Right atrium auricular region (tissue), 2 donors: ENCODE data around the gene PDE12. TPM values are rescaled to one million over a fixed set of nuclear protein-coding genes. Genes with fewer than 3 reads are reported as not detected.

Source experiments
- DNase-seq: peaks from one replicate; pipeline ENCODE4 v3.0.0-alpha.2; 2019; ENCODE audit warnings: low spot score
- H3K27ac ChIP-seq, 2 donors: fragments of 200-600 bp; sonication (generic); 1 replicate in 1 of 2; 2 replicates in 1 of 2; pipeline ENCODE4 v1.5.1; 2016 to 2019
- H3K27me3 ChIP-seq, 2 donors: fragments of 200-600 bp; sonication (generic); one replicate each; pipeline versions ENCODE4 v1.5.1 to v1.6.0; 2017 to 2019
- H3K36me3 ChIP-seq: fragments of 200-600 bp; sonication (generic); one replicate; pipeline ENCODE4 v1.5.1; 2016
- H3K4me1 ChIP-seq, 2 donors: fragments of 200-600 bp; sonication (generic); one replicate each; pipeline versions ENCODE4 v1.5.1 to v1.6.0; 2017 to 2019
- H3K4me3 ChIP-seq, 2 donors: fragments of 200-600 bp; sonication (generic); 1 replicate in 1 of 2; 2 replicates in 1 of 2; pipeline ENCODE4 v1.5.1; 2017 to 2019; ENCODE audit warnings: mild to moderate bottlenecking in 1 of 2, moderate library complexity in 1 of 2
- H3K9me3 ChIP-seq, 2 donors: fragments of 200-600 bp; sonication (generic); one replicate each; pipeline ENCODE4 v1.5.1; 2019
- total RNA-seq, 2 donors: library from RNA; depleted of rRNA; stranded (reverse); fragments of >200 nt; gene quantifications; one replicate each; pipeline ENCODE4 v1.1.0, GENCODE V29; 2016
- TF ChIP-seq, protein P1 (sequence below), 2 donors: fragments of 200-600 bp; sonication (generic); IDR thresholded peaks; one replicate each; pipeline ENCODE4 v1.5.1; 2019; ENCODE audit warnings: antibody characterized with exemption in 2 of 2

PDE12 gene
- total RNA-seq, 2 donors from 2014 or later = 9.9 to 12.1 TPM

DNA sequence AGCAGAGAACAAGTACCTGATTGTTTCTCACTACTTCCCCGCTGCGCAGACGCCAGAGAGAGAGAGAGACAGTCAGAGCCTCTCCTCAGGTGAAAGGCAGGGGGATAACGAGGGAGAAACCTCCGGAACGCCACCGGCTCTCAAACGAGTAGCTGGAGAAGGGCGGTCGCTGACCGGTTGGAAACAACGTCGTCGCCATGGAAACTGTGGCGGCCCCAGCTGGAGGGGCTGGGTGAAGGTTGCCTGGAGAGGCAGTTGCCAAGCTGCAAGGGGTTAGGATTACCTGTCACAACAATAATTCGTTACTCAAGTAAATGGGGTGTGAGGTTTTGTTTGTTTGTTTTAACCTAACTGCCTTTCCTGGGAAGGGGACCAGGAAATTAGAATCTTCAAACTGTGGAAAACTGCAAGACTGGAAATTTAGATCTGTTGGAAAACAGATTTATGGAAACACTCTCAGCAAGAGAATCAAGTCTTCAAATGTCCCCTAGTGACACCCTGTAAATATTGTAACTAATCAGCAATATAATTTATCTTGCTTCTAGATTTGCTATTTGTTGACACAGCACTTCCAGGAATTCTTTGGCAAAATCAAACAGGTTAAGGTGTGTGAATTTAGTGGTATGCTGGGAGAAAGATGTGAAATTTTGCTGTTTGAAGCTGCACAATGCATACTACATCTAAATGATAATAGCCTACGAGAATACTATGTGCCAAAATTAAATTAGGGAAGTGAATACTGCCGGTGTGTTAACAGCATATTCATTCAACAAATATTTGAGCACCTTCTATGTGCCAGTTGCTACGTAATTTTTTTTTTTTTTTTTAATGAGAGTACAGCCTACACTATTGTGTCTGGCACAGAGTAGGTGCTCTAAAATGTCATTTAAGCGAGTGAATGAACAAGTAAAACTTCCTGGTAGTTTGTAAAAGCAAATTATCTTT, 11.6 kb upstream of the PDE12 start, which contains the start of gene DNAH12:
Gene DNAH12, minus strand, starts transcription at position 164 of the 945 bp plus-strand sequence. CDS start 1,474 bp downstream, outside the sequence.
- no peak for DNase-seq
- no peak within 1 kb of the TSS for H3K27ac ChIP-seq

DNA sequence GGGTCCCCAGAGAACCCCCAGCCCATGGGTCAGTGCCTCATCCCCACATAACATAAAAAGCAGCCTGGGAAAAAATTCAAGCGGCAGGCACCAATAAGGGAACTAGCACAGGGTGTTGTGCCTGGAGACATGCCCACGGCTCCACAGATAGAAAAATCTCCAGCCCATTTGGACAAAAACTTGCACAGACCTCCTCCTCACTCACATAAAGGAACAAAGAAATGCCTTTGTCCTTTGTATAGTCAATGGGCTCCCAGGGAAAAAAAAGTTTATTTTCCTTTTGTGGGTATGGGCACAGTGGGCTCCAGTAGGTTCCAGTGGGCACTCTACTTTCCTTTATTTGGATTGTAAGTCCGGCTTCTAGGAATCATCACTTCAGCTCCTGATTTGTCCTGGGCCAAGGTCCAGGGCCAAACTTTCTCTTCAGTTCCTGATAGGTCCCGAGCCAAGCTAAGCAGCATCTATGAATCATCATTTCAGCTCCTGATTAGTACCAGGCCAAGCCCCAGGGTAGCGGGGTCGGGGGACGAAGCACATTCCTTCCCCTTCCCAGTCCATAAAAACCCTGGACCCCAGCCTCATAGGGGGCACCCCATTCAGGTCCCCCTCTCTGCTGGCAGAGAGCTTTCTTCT, 10.3 kb upstream of the PDE12 start:
- Histone ChIP-seq H3K27me3 (no peaks in the 10 kb centered on the region), H3K4me1 (peaks cover 0 to 19% of the 10 kb centered on the region in 2 donors), H3K9me3 (no peaks in the 10 kb centered on the region), H3K36me3 (no peaks in the 10 kb centered on the region), H3K27ac (no peak overlapping the region), H3K4me3 (no peak overlapping the region)
- DNase-seq = no peak
- TF ChIP-seq, protein P1, sequence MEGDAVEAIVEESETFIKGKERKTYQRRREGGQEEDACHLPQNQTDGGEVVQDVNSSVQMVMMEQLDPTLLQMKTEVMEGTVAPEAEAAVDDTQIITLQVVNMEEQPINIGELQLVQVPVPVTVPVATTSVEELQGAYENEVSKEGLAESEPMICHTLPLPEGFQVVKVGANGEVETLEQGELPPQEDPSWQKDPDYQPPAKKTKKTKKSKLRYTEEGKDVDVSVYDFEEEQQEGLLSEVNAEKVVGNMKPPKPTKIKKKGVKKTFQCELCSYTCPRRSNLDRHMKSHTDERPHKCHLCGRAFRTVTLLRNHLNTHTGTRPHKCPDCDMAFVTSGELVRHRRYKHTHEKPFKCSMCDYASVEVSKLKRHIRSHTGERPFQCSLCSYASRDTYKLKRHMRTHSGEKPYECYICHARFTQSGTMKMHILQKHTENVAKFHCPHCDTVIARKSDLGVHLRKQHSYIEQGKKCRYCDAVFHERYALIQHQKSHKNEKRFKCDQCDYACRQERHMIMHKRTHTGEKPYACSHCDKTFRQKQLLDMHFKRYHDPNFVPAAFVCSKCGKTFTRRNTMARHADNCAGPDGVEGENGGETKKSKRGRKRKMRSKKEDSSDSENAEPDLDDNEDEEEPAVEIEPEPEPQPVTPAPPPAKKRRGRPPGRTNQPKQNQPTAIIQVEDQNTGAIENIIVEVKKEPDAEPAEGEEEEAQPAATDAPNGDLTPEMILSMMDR (IDR thresholded peaks at IDR 0.05) = no peak

More for the DNA sequence above, 11.6 kb upstream of the PDE12 start, which contains the start of gene DNAH12:
- no peaks in the 10 kb centered on the region for H3K27me3 ChIP-seq
- peaks cover 0 to 19% of the 10 kb centered on the region in 2 donors for H3K4me1 ChIP-seq
- no peaks in the 10 kb centered on the region for H3K9me3 ChIP-seq
- peak within 1 kb of the TSS in 1 of 2 donors; percentile 14 for H3K4me3 ChIP-seq
- TF ChIP-seq, protein P1 (IDR thresholded peaks at IDR 0.05) = no peak
- H3K36me3 ChIP-seq = no peaks in the 10 kb centered on the region

DNA sequence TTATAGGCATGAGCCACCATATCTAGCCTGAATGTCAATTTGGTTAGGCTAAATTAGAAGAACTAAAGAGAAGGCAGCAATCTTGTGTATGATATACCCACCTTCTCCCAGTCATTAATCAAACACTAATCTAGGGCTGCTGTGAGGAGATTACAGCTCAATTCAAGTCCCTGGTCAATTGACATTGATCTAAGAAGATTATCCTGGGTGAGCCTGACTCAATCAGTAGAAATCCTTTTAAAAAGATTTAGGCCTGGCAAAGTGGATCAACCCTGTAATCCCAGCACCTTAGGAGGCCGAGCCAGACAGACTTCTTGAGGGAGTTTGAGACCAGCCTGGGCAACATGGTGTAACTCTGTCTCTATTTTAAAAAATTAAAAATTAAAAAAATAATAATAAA, 9.5 kb upstream of the PDE12 start:
- no peaks in the 10 kb centered on the region for H3K36me3 ChIP-seq
- TF ChIP-seq, protein P1 (IDR thresholded peaks at IDR 0.05) = no peak
- no peaks in the 10 kb centered on the region for H3K27me3 ChIP-seq
- no peak overlapping the region for H3K4me3 ChIP-seq
- no peaks in the 10 kb centered on the region for H3K9me3 ChIP-seq
- H3K4me1 ChIP-seq = peaks cover 0 to 19% of the 10 kb centered on the region in 2 donors
- no peak overlapping the region for H3K27ac ChIP-seq
- no peak for DNase-seq

DNA sequence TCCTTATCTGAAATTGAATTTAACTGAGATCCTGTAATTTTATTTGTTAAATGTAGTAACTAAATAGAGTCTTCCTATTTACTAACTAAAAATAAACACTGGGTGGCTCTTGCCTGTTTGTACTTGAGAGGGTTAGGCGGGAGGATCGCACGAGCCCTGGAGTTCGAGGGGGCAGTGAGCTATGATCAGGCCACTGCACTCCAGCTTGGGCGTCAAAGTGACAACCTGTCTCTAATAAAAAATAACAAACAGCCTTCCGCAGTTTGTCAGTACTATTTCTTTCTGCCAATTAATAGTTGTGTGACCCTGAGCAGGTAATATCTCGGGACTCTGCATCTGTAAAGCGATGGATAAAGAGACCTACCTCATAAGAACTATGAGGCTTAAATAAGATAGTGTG, 768 bp upstream of the PDE12 start:
- TF ChIP-seq, protein P1 (IDR thresholded peaks at IDR 0.05) = no peak
- no peak for DNase-seq
- H3K4me1 ChIP-seq = peaks cover 2 to 30% of the 10 kb centered on the region in 2 donors
- H3K27ac ChIP-seq = peak overlapping the region; percentile 88 to 91
- H3K4me3 ChIP-seq = peak overlapping the region; percentile 75 to 94
- no peaks in the 10 kb centered on the region for H3K9me3 ChIP-seq
- H3K27me3 ChIP-seq = no peaks in the 10 kb centered on the region
- peaks cover 9% of the 10 kb centered on the region for H3K36me3 ChIP-seq

DNA sequence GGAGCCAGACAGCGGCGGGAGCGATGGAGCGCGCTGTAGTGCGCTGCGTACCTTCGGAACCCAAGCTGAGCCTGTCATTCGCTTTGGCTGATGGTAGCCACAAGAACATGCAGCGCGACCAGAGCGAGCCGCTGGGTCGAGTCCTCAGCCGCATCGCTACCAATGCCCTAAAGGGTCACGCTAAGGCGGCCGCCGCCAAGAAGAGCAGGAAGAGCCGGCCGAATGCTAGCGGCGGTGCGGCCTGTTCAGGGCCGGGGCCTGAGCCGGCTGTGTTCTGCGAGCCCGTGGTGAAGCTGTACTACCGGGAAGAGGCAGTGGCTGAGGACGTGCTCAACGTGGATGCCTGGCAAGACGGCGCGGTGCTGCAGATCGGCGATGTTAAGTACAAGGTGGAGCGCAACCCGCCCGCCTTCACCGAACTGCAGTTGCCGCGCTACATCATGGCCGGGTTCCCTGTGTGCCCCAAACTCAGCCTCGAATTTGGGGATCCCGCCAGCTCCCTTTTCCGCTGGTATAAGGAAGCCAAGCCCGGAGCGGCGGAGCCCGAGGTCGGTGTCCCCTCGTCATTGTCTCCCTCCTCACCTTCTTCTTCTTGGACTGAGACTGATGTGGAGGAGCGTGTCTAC, 498 bp downstream of the PDE12 start:
- Histone ChIP-seq H3K36me3 (peaks cover 21% of the 10 kb centered on the region), H3K4me3 (peak overlapping the region; percentile 75 to 94), H3K27ac (peak overlapping the region; percentile 88 to 91), H3K27me3 (no peaks in the 10 kb centered on the region), H3K4me1 (peaks cover 2 to 30% of the 10 kb centered on the region in 2 donors), H3K9me3 (no peaks in the 10 kb centered on the region)
- TF ChIP-seq, protein P1 (IDR thresholded peaks at IDR 0.05) = no peak
- DNase-seq = no peak
